ENCODE data around the gene FHIT.

GRCh38 chr3:60504827-60505457 is 746.3 kb downstream of the FHIT start:
- TF ChIP-seq, protein P1, sequence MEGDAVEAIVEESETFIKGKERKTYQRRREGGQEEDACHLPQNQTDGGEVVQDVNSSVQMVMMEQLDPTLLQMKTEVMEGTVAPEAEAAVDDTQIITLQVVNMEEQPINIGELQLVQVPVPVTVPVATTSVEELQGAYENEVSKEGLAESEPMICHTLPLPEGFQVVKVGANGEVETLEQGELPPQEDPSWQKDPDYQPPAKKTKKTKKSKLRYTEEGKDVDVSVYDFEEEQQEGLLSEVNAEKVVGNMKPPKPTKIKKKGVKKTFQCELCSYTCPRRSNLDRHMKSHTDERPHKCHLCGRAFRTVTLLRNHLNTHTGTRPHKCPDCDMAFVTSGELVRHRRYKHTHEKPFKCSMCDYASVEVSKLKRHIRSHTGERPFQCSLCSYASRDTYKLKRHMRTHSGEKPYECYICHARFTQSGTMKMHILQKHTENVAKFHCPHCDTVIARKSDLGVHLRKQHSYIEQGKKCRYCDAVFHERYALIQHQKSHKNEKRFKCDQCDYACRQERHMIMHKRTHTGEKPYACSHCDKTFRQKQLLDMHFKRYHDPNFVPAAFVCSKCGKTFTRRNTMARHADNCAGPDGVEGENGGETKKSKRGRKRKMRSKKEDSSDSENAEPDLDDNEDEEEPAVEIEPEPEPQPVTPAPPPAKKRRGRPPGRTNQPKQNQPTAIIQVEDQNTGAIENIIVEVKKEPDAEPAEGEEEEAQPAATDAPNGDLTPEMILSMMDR (IDR thresholded peaks at IDR 0.05; ENCODE audit: low read depth, low read length, poor library complexity, severe bottlenecking): no peak
- TF ChIP-seq EZH2phosphoT487 (IDR thresholded peaks at IDR 0.05; ENCODE audit: borderline replicate concordance, low read length): no peak
